GM12865 (cell line): Measurements from ENCODE around the gene ZNF264.
A peak's percentile ranks its signal among the peaks of the same experiment; 100 is the strongest.
"Not testable (repeated sequence)": the region's sequence is repeated elsewhere in the genome, so short reads cannot be mapped to it uniquely, and the experiment has no call there.

Experiments used
- DNase-seq: peaks from one replicate; pipeline ENCODE4 v3.0.0; 2010; ENCODE audit warnings: low read depth
- H3K4me3 ChIP-seq: 2 replicates; pipeline ENCODE4 v1.5.1; 2011; ENCODE audit warnings: mild to moderate bottlenecking, low read depth, low read length, control low read depth
- CTCF ChIP-seq: IDR thresholded peaks from 2 replicates; pipeline ENCODE4 v1.5.1; 2011; ENCODE audit warnings: low read length, control low read depth, low read depth, inconsistent platforms; ENCODE audit not compliant: insufficient read depth; ENCODE audit errors: missing control alignments

ZNF264 gene

GRCh38 chr19:57190301-57190700, 999 bp upstream of the ZNF264 start:
- TF ChIP-seq CTCF: no peak
- H3K4me3 ChIP-seq: no peak overlapping the region

GRCh38 chr19:57192077-57192420, 749 bp downstream of the ZNF264 start:
- TF ChIP-seq CTCF: no peak
- no peak for DNase-seq
- peak overlapping the region; percentile 87 for H3K4me3 ChIP-seq

More at GRCh38 chr19:57190301-57190700, 999 bp upstream of the ZNF264 start:
- DNase-seq: no peak

- TF ChIP-seq CTCF: no peak
- H3K4me3 ChIP-seq: no peak overlapping the region
- no peak for DNase-seq
These were observed 1.7 kb downstream of the ZNF264 start for GRCh38 chr19:57192993-57193392.

- DNase-seq, H3K4me3 ChIP-seq: not testable (repeated sequence)
These were observed 6.6 kb downstream of the ZNF264 start for GRCh38 chr19:57197874-57198273.

GRCh38 chr19:57202160-57202559, 10.9 kb downstream of the ZNF264 start:
- H3K4me3 ChIP-seq: no peak overlapping the region
- DNase-seq: no peak
- TF ChIP-seq CTCF: no peak

- no peak for TF ChIP-seq CTCF
- no peak for DNase-seq
- H3K4me3 ChIP-seq: no peak overlapping the region
These were observed 19.1 kb downstream of the ZNF264 start for GRCh38 chr19:57210381-57210780.

- no peak for TF ChIP-seq CTCF
- no peak overlapping the region for H3K4me3 ChIP-seq
- DNase-seq: no peak
These were observed 20.8 kb downstream of the ZNF264 start for GRCh38 chr19:57212109-57212508.

- H3K4me3 ChIP-seq: no peak overlapping the region
- no peak for DNase-seq
- no peak for TF ChIP-seq CTCF
These were observed 36.2 kb downstream of the ZNF264 start for GRCh38 chr19:57227502-57227901.
